Stomach (tissue), 4 donors: ENCODE results near the gene ATAD1.

Experiments used
- CTCF ChIP-seq, 7 experiments: fragments of 450-650 bp in 4 of 7; fragments of 200-600 bp in 3 of 7; sonication (generic) in 3 of 7; IDR thresholded peaks; one replicate each; pipeline ENCODE4 v1.5.1; 2016 to 2019; ENCODE audit warnings: antibody characterized with exemption in 7 of 7, control low read depth in 2 of 7, mild to moderate bottlenecking in 1 of 7
- POLR2A ChIP-seq, 4 donors: fragments of 450-650 bp; IDR thresholded peaks; one replicate each; pipeline ENCODE4 v1.6.1; 2016; ENCODE audit warnings: antibody characterized with exemption in 4 of 4, control low read depth in 2 of 4, mild to moderate bottlenecking in 1 of 4, moderate library complexity in 1 of 4
- POLR2AphosphoS5 ChIP-seq, 3 donors: sonication (generic); formaldehyde crosslinking; IDR thresholded peaks; one replicate each; pipeline ENCODE4 v1.6.1; 2016; ENCODE audit warnings: antibody characterized with exemption in 3 of 3

DNA sequence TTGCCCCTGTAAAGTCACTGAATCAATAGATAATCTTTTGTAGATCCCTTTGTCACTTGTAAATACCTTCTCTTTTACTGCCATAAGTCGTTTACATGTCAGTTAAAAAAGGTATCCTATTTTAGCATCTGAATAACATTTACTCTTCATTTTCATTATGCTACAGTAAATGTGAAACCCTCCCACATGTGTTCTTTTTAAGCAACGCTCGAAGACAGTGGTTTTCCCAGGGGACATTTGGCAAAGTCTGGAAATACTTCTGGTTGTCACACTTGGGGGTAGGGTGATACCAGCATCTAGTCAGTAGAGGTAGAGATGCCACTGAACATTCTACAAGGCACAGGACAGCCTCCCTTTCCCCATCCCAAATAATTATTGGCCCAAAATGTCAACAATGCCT, 23.7 kb downstream of the ATAD1 start:
- no peak for TF ChIP-seq CTCF (IDR thresholded peaks at IDR 0.05)
- no peak for TF ChIP-seq POLR2AphosphoS5 (IDR thresholded peaks at IDR 0.05)
- no peak for TF ChIP-seq POLR2A (IDR thresholded peaks at IDR 0.05)
